Astrocyte of the cerebellum (primary cell): ENCODE data around the gene NOTUM.

Experiments
- DNase-seq: peaks from one replicate; pipeline ENCODE4 v3.0.0-alpha.2; 2011; ENCODE audit warnings: low read depth
- H3K4me3 ChIP-seq: 2 replicates; pipeline ENCODE4 v1.5.1; 2011; ENCODE audit warnings: mild to moderate bottlenecking, low read depth, low read length, moderate library complexity
- in situ Hi-C: cut with HindIII; loops from 2 replicates; pipeline ENCODE4 v1.10.0; 2017; ENCODE audit warnings: low sequenced_read_pairs
- TF ChIP-seq, protein P1 (sequence below): IDR thresholded peaks from 2 replicates; pipeline ENCODE4 v1.5.1; 2012; ENCODE audit warnings: low read length, low read depth, moderate library complexity, mild to moderate bottlenecking; ENCODE audit errors: missing control alignments

NOTUM gene

DNA sequence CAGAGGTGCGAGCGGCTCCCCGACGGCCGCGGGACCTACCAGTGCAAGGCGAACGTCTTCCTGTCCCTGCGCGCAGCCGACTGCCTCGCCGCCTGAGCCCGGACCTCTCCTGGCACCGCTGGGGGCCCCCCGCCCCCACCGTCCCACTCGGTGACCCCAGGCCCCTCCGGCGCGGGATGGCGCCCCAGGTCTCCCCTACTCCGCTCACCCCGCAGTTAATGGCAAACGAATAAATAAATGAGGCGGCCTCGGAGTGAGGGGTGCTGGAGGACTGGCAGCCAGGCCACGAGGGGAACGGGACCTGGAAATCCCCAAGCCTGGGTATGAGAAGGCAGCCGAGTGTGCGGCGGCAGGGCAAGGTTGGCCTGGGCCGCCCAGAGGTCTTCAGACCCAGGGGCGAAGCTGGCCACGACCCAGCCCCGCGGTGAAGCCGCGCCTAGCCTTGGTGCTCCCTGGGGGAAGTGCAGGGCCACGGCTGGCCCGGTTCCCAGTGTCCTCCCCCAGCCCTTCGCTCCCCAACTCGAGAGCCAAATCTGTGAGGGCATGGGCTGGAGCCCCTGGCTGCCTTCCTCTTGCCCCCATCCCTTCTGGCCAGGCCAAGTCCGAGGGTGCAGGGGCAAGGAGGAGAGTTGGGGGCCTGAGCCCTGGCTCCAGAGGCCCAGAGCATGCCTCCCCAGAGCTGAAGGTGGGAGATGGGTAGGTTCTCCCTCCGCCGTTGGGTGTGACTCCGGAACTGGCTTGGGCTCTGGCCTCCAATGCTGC, 58.2 kb downstream of the NOTUM start:
- peak overlapping the region; percentile 19 for H3K4me3 ChIP-seq
- TF ChIP-seq, protein P1, sequence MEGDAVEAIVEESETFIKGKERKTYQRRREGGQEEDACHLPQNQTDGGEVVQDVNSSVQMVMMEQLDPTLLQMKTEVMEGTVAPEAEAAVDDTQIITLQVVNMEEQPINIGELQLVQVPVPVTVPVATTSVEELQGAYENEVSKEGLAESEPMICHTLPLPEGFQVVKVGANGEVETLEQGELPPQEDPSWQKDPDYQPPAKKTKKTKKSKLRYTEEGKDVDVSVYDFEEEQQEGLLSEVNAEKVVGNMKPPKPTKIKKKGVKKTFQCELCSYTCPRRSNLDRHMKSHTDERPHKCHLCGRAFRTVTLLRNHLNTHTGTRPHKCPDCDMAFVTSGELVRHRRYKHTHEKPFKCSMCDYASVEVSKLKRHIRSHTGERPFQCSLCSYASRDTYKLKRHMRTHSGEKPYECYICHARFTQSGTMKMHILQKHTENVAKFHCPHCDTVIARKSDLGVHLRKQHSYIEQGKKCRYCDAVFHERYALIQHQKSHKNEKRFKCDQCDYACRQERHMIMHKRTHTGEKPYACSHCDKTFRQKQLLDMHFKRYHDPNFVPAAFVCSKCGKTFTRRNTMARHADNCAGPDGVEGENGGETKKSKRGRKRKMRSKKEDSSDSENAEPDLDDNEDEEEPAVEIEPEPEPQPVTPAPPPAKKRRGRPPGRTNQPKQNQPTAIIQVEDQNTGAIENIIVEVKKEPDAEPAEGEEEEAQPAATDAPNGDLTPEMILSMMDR, result no peak
- in situ Hi-C loops, result no loop called here
- DNase-seq, result no peak
